ENCODE data around the gene DPP6. TPM values are rescaled to one million over a fixed set of nuclear protein-coding genes. Genes with fewer than 3 reads are reported as not detected.

DPP6 gene
- total RNA-seq, 2 donors from 2014 or later, result 0.05 to 38.7 TPM

- DNase-seq (ENCODE audit: low spot score), result no peak
- Histone ChIP-seq H3K27ac (no peak overlapping the region), H3K36me3 (no peaks in the 10 kb centered on the region), H3K9me3 (no peaks in the 10 kb centered on the region), H3K27me3 (replicated peaks; ENCODE audit: insufficient read depth) (no peaks in the 10 kb centered on the region), H3K4me1 (replicated peaks) (no peaks in the 10 kb centered on the region), H3K4me3 (no peak overlapping the region)
- 63% methylated on average over 10 of the region's 10 CpGs for WGBS
- intact Hi-C loops (cut with DNase I), result no loop called here
- TF ChIP-seq POLR2AphosphoS5 (IDR thresholded peaks at IDR 0.05) (no peak), POLR2A (IDR thresholded peaks at IDR 0.05) (no peak), CTCF (IDR thresholded peaks at IDR 0.05) (no peak)
These were observed 465.6 kb downstream of the DPP6 start for GRCh38 chr7:154517768-154518167.

GRCh38 chr7:154519229-154519628 lies 467.0 kb downstream of the DPP6 start:
- no peak for DNase-seq (ENCODE audit: low spot score)

GRCh38 chr7:154530136-154530535 lies 477.9 kb downstream of the DPP6 start:
- H3K27me3 ChIP-seq (replicated peaks; ENCODE audit: insufficient read depth), result no peaks in the 10 kb centered on the region
- no peak for DNase-seq (ENCODE audit: low spot score)
- TF ChIP-seq CTCF (IDR thresholded peaks at IDR 0.05), result no peak
- TF ChIP-seq POLR2AphosphoS5 (IDR thresholded peaks at IDR 0.05), result no peak
- no peak for TF ChIP-seq POLR2A (IDR thresholded peaks at IDR 0.05)
- H3K9me3 ChIP-seq, result no peaks in the 10 kb centered on the region
- H3K36me3 ChIP-seq, result no peaks in the 10 kb centered on the region
- no peaks in the 10 kb centered on the region for H3K4me1 ChIP-seq (replicated peaks)
- 89% methylated on average over 1 of the region's 1 CpG for WGBS
- no peak overlapping the region for H3K4me3 ChIP-seq
- intact Hi-C loops (cut with DNase I), result no loop called here
- no peak overlapping the region for H3K27ac ChIP-seq

More at GRCh38 chr7:154519229-154519628, 467.0 kb downstream of the DPP6 start:
- Histone ChIP-seq H3K36me3 (no peaks in the 10 kb centered on the region), H3K4me1 (replicated peaks) (no peaks in the 10 kb centered on the region), H3K4me3 (no peak overlapping the region), H3K27me3 (replicated peaks; ENCODE audit: insufficient read depth) (no peaks in the 10 kb centered on the region), H3K9me3 (no peaks in the 10 kb centered on the region), H3K27ac (no peak overlapping the region)
- intact Hi-C loops (cut with DNase I), result no loop called here
- 65% methylated on average over 4 of the region's 4 CpGs for WGBS
- TF ChIP-seq POLR2AphosphoS5 (IDR thresholded peaks at IDR 0.05) (no peak), CTCF (IDR thresholded peaks at IDR 0.05) (no peak), POLR2A (IDR thresholded peaks at IDR 0.05) (no peak)

- no peaks in the 10 kb centered on the region for H3K27me3 ChIP-seq (replicated peaks; ENCODE audit: insufficient read depth)
- no peak for DNase-seq (ENCODE audit: low spot score)
- intact Hi-C loops (cut with DNase I), result no loop called here
- no peaks in the 10 kb centered on the region for H3K36me3 ChIP-seq
- H3K9me3 ChIP-seq, result no peaks in the 10 kb centered on the region
- H3K4me1 ChIP-seq (replicated peaks), result no peaks in the 10 kb centered on the region
- H3K4me3 ChIP-seq, result no peak overlapping the region
- H3K27ac ChIP-seq, result no peak overlapping the region
- TF ChIP-seq POLR2AphosphoS5 (IDR thresholded peaks at IDR 0.05) (no peak), POLR2A (IDR thresholded peaks at IDR 0.05) (no peak), CTCF (IDR thresholded peaks at IDR 0.05) (no peak)
These were observed 480.6 kb downstream of the DPP6 start for GRCh38 chr7:154532771-154533170.

- no peak for TF ChIP-seq POLR2AphosphoS5 (IDR thresholded peaks at IDR 0.05)
- no peak for TF ChIP-seq CTCF (IDR thresholded peaks at IDR 0.05)
- no peak for TF ChIP-seq POLR2A (IDR thresholded peaks at IDR 0.05)
These were observed 488.4 kb downstream of the DPP6 start for GRCh38 chr7:154540596-154540995.

More at GRCh38 chr7:154540596-154540995, 488.4 kb downstream of the DPP6 start:
- DNase-seq (ENCODE audit: low spot score), result no peak
- Histone ChIP-seq H3K27ac (no peak overlapping the region), H3K4me3 (no peak overlapping the region), H3K4me1 (replicated peaks) (no peaks in the 10 kb centered on the region), H3K9me3 (no peaks in the 10 kb centered on the region), H3K27me3 (replicated peaks; ENCODE audit: insufficient read depth) (no peaks in the 10 kb centered on the region), H3K36me3 (no peaks in the 10 kb centered on the region)
- 57% methylated on average over 4 of the region's 4 CpGs for WGBS
- intact Hi-C loops (cut with DNase I), result no loop called here
